CD4-positive, alpha-beta T cell (primary cell): Measurements from ENCODE around the gene C6orf141. TPM values are rescaled to one million over a fixed set of nuclear protein-coding genes. Genes with fewer than 3 reads are reported as not detected.

Experiments
- ATAC-seq: fragments of 200-7000 bp; cut with Tn5 transposase; one replicate; pipeline ENCODE4 v1.10.0; 2022; ENCODE audit warnings: mild to moderate bottlenecking; ENCODE audit not compliant: poor library complexity
- CTCF ChIA-PET: fragments of 350-600 bp; sonication (Branson Sonifier 250); formaldehyde crosslinking; loops from one replicate; lab custom pipeline; 2021; ENCODE audit warnings: antibody characterized with exemption, inconsistent platforms; lab: Charles Lee
- POLR2A ChIA-PET: fragments of 350-600 bp; sonication (Branson Sonifier 250); formaldehyde crosslinking; loops from one replicate; lab custom pipeline; 2021; ENCODE audit warnings: antibody characterized with exemption, inconsistent platforms; lab: Charles Lee
- DNase-seq, 14 experiments: peaks; one replicate each; pipeline ENCODE4 v3.0.0-alpha.2; 2013 to 2020; ENCODE audit warnings: mixed read lengths in 2 of 14
- H3K27ac ChIP-seq, 2 donors: one replicate each; pipeline versions ENCODE4 v1.5.1 to v1.7.0; 2013; ENCODE audit warnings: low read length in 2 of 2, low read depth in 1 of 2, mild to moderate bottlenecking in 1 of 2
- H3K27me3 ChIP-seq, 2 experiments: 1 replicate in 1 of 2; 2 replicates in 1 of 2; pipeline versions ENCODE4 v1.6.1 to v1.7.0; 2013; ENCODE audit warnings: low read length in 2 of 2, control low read depth in 1 of 2, mild to moderate bottlenecking in 1 of 2, moderate library complexity in 1 of 2; ENCODE audit not compliant: insufficient read depth in 2 of 2, control insufficient read depth in 1 of 2
- H3K36me3 ChIP-seq: one replicate; pipeline ENCODE4 v1.6.1; 2013; ENCODE audit warnings: low read length, control low read depth; ENCODE audit not compliant: insufficient read depth
- H3K4me1 ChIP-seq: one replicate; pipeline ENCODE4 v1.6.1; 2013; ENCODE audit warnings: low read length, control low read depth; ENCODE audit not compliant: insufficient read depth
- H3K4me3 ChIP-seq: one replicate; pipeline ENCODE4 v1.5.1; 2013; ENCODE audit warnings: mild to moderate bottlenecking, low read length, moderate library complexity
- H3K9me3 ChIP-seq, 2 experiments: 1 replicate in 1 of 2; 2 replicates in 1 of 2; pipeline versions ENCODE4 v1.6.1 to v1.7.0; 2013; ENCODE audit warnings: low read length in 2 of 2, mild to moderate bottlenecking in 2 of 2, control low read depth in 1 of 2, moderate library complexity in 1 of 2; ENCODE audit not compliant: control insufficient read depth in 1 of 2, insufficient read depth in 1 of 2
- H3K27ac Mint-ChIP-seq: one replicate; pipeline ENCODE4 v1.8.0; 2020; ENCODE audit warnings: mixed read lengths
- H3K27me3 Mint-ChIP-seq: one replicate; pipeline ENCODE4 v1.8.0; 2021; ENCODE audit warnings: mixed read lengths
- H3K36me3 Mint-ChIP-seq: one replicate; pipeline ENCODE4 v1.8.0; 2021; ENCODE audit warnings: low read depth, mixed read lengths
- H3K4me1 Mint-ChIP-seq: one replicate; pipeline ENCODE4 v1.8.0; 2021; ENCODE audit warnings: low read depth, mixed read lengths
- H3K4me3 Mint-ChIP-seq: one replicate; pipeline ENCODE4 v1.8.0; 2020; ENCODE audit warnings: mild to moderate bottlenecking, mixed read lengths
- H3K9me3 Mint-ChIP-seq: one replicate; pipeline ENCODE4 v1.8.0; 2020; ENCODE audit warnings: mixed read lengths
- CTCF ChIP-seq: fragments of 200-600 bp; IDR thresholded peaks from one replicate; pipeline ENCODE4 v1.8.0; 2022; ENCODE audit warnings: antibody characterized with exemption, mild to moderate bottlenecking
- intact Hi-C, 2 experiments: fragments of 100-400 bp; cut with DNase I in 1 of 2; cut with micrococcal nuclease in 1 of 2; formaldehyde crosslinking; loops; one replicate each; pipeline versions ENCODE4 v1.15.1 to v1.9.0; 2023 to 2025; cut with DNase I, micrococcal nuclease
- total RNA-seq, 174 experiments: library from RNA in 2 of 174; stranded (reverse) in 2 of 174; gene quantifications; one replicate each; pipeline ENCODE4 v1.2.3 and lab custom pipeline; 2021 to 2026

The C6orf141 gene
- total RNA-seq, 2 experiments from 2014 or later, result not detected

GRCh38 chr6:49570474-49571079, 20.1 kb downstream of the C6orf141 start:
- H3K4me1 Mint-ChIP-seq, result no peaks in the 10 kb centered on the region
- DNase-seq (no peak), ATAC-seq (no peak)
- Histone ChIP-seq H3K4me1 (no peaks in the 10 kb centered on the region), H3K27me3 (peaks cover 0 to 3% of the 10 kb centered on the region in 2 experiments), H3K36me3 (no peaks in the 10 kb centered on the region), H3K4me3 (no peak overlapping the region), H3K9me3 (no peaks in the 10 kb centered on the region), H3K27ac (no peak overlapping the region)
- CTCF ChIA-PET, result no interaction called here
- H3K36me3 Mint-ChIP-seq, result no peaks in the 10 kb centered on the region
- intact Hi-C loops, result no loop called here
- POLR2A ChIA-PET, result no interaction called here
- no peaks in the 10 kb centered on the region for H3K9me3 Mint-ChIP-seq
- no peak for TF ChIP-seq CTCF
- H3K27me3 Mint-ChIP-seq, result peaks cover 14% of the 10 kb centered on the region
- H3K4me3 Mint-ChIP-seq, result no peak overlapping the region
- H3K27ac Mint-ChIP-seq, result no peak overlapping the region

- TF ChIP-seq CTCF, result no peak
- Mint-ChIP-seq H3K9me3 (no peaks in the 10 kb centered on the region), H3K4me3 (no peak overlapping the region), H3K36me3 (no peaks in the 10 kb centered on the region), H3K27me3 (no peaks in the 10 kb centered on the region), H3K27ac (no peak overlapping the region), H3K4me1 (no peaks in the 10 kb centered on the region)
- no peak for ATAC-seq
- intact Hi-C loops, result no loop called here
- no peaks in the 10 kb centered on the region for H3K36me3 ChIP-seq
- H3K4me3 ChIP-seq, result no peak overlapping the region
- H3K27me3 ChIP-seq, result no peaks in the 10 kb centered on the region
- POLR2A ChIA-PET, result no interaction called here
- no peak overlapping the region for H3K27ac ChIP-seq
- no peak for DNase-seq
- CTCF ChIA-PET, result no interaction called here
- H3K4me1 ChIP-seq, result no peaks in the 10 kb centered on the region
- no peaks in the 10 kb centered on the region for H3K9me3 ChIP-seq
Observed at GRCh38 chr6:49576618-49577017, 26.1 kb downstream of the C6orf141 start.

- Mint-ChIP-seq H3K4me1 (no peaks in the 10 kb centered on the region), H3K27ac (no peak overlapping the region), H3K36me3 (no peaks in the 10 kb centered on the region), H3K9me3 (no peaks in the 10 kb centered on the region), H3K27me3 (no peaks in the 10 kb centered on the region), H3K4me3 (no peak overlapping the region)
- H3K36me3 ChIP-seq, result no peaks in the 10 kb centered on the region
- intact Hi-C loops, result no loop called here
- no peak for ATAC-seq
- no peak overlapping the region for H3K27ac ChIP-seq
- H3K4me1 ChIP-seq, result no peaks in the 10 kb centered on the region
- TF ChIP-seq CTCF, result no peak
- DNase-seq, result no peak
- ChIA-PET POLR2A (no interaction called here), CTCF (no interaction called here)
- no peak overlapping the region for H3K4me3 ChIP-seq
- H3K9me3 ChIP-seq, result no peaks in the 10 kb centered on the region
- H3K27me3 ChIP-seq, result no peaks in the 10 kb centered on the region
Observed at GRCh38 chr6:49579649-49580048, 29.2 kb downstream of the C6orf141 start.
